ENCODE data around the gene UFC1.
A peak's percentile ranks its signal among the peaks of the same experiment; 100 is the strongest.
"Not testable (repeated sequence)": the region's sequence is repeated elsewhere in the genome, so short reads cannot be mapped to it uniquely, and the experiment has no call there.

UFC1 gene

DNA sequence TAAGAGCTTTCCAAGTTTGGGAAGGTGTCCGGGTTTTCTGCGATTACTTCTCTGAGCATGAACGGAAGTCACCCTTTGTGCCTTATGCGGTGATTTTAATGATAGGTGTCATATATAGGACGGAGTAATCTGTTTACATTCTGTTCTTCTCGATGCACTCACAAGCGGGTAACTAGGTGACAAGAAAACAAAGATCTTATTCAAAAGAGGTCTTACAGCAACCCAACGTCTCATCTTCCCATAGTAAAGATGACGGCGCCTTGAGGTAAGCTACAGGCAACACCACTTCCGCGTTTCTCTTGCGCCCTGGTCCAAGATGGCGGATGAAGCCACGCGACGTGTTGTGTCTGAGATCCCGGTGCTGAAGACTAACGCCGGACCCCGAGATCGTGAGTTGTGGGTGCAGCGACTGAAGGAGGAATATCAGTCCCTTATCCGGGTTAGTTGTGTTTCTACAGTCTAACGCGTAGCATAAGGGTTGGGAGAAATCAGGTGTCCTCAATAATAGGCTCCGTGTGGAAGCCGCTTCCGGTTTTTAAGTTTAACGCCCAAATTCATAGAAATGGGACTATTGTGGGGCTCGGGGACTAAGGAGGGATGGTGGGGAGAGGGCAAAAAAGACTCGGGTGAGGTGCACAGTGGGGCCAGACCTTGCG lies at the start of gene UFC1:
TSS of gene UFC1 (plus strand) at position 297 of the 656 bp plus-strand sequence. CDS start at position 317, 20 bp downstream.
- DNase-seq, result peak; percentile 91

DNA sequence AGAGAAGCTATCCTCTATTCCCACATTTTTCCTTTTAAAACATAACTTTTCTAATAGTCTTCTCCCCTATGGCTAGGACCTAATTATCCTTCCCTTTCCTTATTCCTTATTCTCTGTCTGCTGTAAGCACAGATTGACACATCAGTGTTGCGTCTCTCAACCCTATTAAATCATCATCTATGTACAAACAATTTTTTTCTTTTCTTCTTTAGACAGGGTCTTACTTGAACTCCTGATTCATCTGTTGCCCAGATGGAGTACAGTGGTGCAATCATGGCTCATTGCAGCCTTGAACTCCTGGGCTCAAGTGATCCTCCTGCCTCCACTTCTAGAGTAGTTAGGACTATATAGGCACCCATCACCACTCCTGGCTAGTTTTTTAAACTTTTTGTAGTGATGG lies 47.3 kb upstream of the UFC1 start:
- no peak for DNase-seq

DNA sequence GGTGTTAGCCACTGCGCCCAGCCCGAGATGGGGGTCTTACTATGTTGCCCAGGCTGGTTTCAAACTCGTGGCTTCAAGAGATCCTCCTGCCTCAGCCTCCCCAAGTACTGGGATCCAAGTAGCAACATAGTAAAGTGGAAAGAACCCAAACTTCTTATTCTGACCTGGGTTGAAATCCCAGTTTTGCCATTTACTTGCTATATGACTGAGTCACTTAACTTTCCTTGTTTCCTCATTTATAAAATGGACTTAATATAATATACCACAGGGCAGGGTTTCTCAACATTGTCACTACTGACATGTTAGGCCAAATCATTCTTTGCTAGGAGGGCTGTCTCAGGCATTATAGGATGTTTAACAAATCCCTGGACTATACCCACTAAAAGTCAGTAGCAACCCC lies 42.7 kb upstream of the UFC1 start:
- no peak for DNase-seq

DNA sequence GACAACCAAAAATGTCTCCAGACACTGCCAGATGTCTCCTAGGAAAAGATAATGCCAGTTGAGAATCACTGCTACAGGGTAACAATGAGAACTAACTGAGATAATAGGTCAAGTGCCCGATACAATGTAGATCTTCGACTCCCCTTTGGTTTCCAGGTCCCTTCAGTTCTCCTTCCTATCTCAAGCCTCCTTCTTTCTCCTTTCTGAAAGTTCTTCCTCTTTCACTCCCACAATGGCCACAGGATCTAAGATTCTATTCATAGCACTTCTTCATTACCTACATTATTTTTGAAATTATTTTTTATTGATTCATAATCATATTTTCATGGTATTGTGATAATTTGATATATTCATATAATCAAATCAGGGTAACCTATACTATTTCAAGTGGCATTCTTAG lies 42.3 kb upstream of the UFC1 start:
- DNase-seq, result no peak

DNA sequence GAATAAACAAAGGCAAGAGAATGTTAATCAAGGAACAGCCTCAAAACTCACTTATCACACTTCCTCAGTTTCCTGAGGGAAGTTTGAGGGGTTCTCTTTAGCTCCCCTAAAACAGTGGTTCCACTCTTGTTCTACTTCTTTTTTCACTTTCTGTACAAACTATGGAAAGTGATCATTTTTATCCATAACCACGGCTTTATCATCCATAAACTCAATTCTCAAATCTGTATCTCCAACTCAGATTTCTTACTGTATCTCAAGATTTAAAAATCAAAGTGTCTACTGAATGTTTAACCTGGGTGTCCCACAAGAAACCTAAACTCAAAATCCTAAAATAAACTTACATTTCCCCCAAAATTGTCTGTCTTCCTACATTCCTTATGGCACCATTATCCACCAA lies 39.9 kb upstream of the UFC1 start:
- DNase-seq, result no peak

DNA sequence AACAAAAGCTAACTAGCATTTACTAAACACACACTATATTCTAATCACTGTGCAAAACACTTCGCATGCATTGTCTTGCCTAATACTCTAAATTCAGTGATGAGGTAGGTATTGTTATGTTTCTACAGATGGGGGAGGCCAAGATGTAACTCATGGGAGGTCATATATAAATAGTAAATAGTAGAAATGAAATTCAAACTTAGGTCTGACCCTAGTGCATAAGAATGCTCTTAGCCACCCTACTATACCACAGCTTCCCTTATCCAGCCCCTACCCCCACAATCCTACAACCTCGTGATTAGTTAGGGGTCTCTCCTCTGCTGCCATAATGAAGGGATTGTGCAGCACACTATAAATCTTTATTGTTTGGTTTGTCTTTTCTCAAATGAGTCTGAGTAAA lies 39.2 kb upstream of the UFC1 start:
- DNase-seq, result no peak

DNA sequence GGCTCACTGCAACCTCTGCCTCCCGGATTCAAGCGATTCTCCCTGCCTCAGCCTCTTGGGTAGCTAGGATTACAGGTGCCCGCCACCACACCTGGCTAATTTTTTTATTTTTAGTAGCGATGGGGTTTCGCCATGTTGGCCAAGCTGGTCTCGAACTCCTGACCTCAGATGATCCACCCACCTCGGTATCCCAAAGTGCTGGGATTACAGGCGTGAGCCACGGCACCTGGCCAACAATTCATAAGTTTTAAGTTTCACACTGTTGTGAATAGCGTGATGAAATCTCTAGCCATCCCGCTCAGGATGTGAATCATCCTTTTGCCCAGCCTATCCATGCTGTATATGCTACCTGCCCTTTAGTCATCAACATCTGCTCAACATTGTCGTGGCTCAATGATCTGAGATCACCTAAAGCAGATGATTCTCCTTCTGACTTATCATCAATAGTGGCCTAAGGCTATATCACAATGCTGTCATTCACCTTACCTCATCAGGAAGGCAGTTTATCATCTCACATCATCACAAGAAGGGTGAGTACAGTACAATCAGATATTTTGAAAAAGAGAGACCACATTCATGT lies 38.6 kb upstream of the UFC1 start:
- DNase-seq, result no peak

DNA sequence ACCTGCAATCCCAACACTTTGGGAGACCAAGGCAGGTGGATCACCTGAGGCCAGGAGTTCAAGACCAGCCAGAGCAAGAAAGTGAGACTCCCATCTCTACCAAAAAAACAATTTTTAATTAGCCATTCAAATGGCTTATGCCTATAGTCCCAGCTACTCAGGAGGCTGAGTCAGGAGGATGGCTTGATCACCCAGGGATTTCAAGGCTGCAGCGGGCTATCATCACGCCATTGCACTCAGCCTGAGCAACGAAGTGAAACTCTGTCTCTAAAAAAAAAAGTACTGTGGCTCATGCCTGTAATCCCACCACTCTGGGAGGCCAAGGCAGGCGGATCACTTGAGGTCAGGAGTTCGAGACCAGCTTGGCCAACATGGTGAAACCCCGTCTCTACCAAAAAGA lies 37.8 kb upstream of the UFC1 start:
- DNase-seq, result not testable (repeated sequence)

DNA sequence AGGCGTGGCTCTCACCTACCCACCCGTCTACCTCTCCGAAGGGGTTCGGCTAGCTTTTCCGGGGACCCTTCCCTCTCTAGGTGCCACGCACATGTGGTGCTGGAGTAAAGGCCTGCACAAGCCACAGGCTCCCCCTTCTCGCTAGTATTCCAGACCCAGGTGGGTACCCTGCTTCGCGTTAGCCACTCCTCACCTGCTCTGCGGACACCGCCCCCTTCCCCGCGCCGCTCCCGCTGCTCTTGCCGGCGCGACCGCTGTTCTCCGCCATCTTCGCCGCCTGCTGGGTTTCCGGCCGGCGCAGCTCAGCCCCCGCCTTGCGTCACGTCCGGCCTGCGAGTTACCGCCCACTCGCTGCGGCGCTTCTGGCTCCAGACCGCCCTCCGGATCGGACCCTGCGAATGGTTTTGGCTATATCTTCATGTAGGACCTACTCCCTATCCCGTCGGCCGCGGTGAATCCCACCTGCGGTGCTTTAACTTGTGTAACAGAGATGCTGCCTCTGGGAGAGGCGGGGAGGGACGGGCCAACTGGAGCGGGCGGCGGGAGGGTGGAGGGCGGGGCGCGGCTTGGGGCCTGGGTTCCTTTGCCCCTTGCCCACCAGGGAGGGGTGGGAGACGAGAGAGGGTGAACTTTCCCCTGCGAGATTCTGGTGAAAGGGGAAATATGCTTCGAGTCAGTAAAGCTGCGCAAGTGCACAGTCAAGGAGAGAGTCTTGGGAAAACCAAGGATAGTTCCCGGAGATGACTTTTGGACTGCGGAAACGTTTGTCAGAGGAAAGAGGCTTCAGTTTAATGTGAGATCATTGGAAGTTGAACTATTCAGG lies 35.8 kb upstream of the UFC1 start, which contains the start of the genes NIT1 and PFDN2:
TSS of gene NIT1 (plus strand) at position 347 of the 823 bp plus-strand sequence. CDS start at position 419, 72 bp downstream.
TSS of gene PFDN2 (minus strand) at position 279 of the 823 bp plus-strand sequence. CDS start at position 268, 11 bp downstream.
- DNase-seq, result peak; percentile 79

DNA sequence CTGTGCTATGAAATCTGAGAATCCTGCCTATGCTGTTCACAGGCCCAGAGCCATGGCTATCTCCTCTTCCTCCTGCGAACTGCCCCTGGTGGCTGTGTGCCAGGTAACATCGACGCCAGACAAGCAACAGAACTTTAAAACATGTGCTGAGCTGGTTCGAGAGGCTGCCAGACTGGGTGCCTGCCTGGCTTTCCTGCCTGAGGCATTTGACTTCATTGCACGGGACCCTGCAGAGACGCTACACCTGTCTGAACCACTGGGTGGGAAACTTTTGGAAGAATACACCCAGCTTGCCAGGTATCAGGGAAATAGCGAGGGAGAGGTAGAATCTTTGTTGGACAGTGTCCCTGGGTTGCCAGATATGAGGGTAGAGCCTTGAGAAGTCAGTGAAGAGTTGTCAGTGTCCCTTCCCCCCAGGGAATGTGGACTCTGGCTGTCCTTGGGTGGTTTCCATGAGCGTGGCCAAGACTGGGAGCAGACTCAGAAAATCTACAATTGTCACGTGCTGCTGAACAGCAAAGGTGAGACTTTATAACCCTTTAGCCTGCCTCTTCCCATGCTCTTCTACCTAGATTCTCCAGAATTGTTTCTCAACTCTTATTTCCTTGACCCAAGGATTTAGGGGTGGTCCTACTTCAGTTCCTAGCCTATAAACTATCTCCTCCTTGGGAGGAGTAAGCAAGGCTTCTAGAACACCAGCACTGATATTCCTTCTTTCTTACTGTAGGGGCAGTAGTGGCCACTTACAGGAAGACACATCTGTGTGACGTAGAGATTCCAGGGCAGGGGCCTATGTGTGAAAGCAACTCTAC lies 34.5 kb upstream of the UFC1 start:
- DNase-seq, result no peak

DNA sequence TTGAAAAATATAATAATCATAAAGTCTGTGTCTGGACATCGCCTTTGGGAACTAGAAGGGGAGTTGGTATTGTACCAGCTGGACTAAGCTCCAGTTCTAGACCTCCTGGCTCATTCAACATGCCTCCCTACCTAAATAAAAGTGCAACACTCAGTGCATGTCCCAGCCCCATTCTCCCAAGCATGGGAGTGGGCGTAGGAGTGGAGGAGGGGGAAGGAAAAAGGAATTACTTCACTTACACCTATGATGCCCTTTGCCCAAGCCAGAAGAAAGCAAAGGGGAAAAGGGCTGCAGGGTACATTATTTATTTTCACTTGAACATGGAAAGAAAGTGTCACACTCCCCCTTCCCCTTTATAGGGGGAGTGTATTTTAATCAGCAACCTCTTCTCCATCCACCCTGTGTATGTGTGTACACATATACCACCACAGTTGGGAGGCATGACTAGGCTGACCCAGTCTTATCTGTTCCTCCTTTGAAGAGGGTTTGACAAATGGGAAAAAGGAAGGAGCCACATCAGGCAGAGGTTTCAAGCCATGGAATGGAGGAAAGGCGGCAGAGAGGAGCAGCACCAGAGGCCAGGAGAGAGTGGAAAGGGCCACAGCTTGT lies 32.6 kb upstream of the UFC1 start:
- no peak for DNase-seq

DNA sequence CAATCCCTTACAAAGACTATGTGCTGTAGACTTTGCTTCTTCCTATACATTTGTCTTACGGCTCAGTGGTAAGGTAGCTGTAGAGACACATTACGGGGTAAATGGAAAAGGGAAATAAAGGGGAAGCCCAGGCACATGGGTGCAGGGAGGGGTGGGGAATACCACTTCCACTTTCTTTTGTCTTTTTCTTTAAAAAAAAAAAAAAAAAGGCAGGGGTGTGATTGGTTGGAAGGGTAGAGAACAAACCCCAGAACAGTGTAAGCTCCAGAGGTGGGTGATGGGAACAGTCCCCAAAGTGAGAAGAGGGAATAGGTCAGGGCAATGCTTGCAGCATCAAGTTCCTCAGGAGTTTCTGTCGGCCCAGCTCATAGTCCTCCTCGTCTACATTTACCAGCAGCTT lies 31.9 kb upstream of the UFC1 start:
- DNase-seq, result no peak

DNA sequence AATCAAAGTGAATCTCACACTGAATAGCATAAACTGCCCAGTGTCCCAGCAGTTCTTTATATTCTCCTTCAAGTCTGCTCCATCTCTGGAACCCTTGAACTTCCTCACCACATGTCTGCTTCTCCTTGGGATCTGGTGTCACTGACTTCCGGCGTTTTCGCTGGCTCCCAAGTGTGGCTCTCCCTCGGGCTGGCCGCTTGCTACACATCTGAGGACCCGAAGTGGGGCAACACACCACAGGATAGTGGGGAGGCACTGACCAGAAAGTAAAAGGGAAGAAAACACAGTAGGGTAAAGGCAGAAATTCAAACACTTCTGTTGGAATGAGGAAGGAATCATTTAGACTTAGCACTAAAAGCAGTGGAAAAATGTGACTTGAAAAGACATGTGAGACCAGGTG lies 30.8 kb upstream of the UFC1 start:
- no peak for DNase-seq

DNA sequence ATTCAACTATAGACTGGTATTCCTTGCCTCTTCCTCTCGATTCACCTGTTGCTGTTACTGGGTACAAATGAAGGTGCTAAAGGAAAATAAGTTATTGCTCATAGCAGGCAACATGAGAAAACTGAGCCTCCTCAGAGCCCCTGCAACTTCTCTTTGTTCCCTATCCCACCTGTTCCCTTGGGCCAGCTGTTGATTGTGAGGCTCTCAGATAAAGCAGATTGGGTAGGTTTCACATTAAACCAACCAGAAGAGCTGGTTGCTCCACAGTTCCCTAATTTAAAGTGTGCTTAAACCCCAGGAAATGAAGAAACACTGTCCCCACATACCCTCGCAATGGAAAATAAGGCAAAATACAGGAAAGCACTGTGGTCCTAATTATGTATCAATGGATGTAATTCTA lies 26.1 kb upstream of the UFC1 start:
- DNase-seq, result no peak

DNA sequence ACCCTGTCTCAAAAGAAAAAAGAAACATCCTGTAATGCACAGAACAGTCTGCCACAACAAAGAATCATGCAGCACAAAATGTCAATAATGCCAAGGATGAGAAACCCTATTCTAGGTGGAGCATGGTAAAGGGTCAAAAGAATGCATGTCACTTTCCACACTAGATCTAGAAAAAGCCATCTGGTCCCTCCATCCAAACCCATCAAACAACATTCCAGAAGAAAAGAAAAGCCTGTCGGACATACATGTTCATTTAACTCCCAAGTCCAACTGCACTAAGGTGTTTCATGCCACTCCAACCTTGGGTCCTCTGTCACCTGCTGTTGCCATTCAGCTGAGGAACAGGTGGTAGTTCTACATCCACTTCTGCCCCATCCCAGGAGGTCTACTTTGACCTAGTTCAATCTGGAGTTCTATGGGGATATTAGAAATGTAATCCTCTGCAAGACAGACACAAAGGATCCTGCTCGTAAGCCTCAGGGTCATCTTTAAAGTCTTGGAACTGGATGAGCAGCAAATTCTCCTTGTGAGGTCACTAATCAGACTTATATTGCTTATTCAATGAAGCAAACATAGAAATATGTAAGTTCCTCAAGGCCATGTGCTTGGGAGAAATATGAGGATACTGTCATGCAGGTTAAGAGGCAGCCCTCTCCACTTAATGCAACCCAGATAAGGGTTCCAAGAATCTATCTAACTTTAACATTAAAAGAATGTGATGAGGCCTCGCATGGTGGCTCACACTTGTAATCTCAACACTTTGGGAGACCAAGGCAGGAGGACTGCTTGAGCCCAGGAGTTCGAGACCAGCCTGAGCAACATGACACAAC lies 25.0 kb upstream of the UFC1 start:
- DNase-seq, result no peak

DNA sequence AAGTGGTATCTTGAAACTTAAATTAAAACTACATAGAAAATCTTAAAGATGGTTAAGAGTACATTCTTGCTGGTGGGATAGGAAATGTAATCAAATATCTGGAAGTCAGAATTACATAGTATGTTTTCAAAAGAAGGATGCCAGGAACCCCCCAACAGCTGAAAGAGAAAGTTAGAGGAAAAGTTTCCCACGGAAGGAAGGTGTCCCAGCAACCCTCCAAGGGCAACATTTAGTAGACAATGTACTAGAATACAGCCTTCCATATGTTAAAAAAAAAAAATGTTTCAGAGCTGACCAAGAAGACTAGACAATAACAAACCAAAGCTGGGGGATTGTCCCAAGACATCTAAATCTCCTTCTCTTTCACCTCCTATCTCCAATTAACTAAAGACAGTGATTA lies 23.5 kb upstream of the UFC1 start:
- DNase-seq, result no peak

DNA sequence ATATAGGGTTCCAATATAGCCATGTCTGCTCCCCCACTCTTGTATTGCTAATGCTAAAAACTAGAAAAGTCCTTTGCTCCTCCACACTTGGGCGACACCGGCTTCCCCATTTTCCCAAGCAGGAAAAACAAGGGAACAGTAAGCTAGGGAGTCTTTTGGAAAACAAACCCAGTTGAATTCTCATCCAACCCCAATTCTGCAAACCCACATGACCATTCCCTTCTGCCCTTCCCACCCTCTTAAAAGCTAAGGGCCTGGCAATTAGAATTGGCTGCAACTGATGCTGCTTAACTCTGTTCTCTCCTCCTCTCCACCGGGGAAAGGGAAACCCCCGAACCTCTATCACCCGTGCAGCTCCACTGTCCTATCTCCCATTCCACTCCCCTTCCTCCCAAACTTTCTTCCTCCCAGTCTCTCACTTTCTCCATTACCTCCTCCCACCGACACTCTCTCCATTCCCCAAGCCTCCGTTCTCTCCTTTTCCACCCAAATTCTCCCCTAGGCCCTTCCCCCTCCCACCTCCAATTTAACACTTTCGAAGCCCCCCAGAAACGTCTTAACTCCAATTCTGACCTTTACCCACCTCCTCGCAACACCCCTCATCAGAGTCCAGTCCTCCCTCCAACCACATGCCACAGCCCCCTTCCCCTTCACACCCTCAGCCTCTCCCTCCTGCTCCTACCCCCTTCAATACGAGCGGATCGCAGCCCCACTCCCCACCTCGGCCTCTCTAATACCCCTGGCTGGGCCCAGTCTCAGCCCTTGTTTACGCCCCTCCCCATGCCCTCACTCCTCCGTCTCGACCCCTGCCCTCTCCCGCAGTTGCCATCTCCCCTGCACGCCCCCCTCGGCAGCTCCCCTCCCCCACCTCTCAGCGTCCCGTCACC lies 22.0 kb upstream of the UFC1 start:
- no peak for DNase-seq

DNA sequence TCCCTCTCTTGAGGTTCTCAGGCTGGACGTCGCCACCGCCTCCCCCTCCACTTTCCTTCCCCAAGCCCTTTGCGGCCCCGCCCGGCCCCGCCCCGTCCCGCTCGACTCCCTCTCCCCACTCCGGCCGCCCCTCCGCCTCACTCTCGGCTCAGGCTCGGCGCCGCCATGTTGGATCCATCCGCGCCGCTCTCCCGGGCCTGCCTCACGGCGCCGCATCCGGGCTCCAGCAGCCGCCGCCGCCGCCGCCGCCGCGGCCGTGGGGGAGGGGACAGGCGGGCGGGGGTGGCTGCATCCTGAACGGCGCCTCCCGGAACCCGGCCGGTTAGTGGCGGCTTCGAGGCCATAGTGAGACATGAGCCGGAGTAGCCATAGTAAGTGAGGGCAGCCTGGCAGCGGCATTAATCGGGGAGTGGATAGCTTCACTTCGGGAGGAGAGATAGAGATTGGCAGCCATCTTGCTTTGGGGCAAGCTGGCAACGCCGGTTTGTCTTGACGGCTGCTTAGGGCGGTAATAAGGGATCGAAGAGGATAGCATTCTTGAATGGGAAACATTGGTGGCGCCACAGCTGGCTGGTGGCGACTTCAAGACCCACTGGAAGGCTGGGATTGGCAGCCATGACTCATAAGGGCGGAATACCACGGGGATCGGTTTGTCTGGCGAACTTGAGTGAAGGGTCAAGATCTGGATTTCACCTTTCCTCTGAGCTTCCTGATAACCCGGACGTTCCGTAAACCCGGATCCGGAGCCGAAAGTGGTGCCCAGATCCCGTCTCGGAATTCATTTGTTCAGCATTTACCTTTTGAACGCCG lies 21.2 kb upstream of the UFC1 start, which contains the start of gene DEDD:
TSS of gene DEDD (minus strand) at position 258 of the 810 bp plus-strand sequence. CDS start 8,205 bp downstream, outside the sequence.
- peak; percentile 97 for DNase-seq

DNA sequence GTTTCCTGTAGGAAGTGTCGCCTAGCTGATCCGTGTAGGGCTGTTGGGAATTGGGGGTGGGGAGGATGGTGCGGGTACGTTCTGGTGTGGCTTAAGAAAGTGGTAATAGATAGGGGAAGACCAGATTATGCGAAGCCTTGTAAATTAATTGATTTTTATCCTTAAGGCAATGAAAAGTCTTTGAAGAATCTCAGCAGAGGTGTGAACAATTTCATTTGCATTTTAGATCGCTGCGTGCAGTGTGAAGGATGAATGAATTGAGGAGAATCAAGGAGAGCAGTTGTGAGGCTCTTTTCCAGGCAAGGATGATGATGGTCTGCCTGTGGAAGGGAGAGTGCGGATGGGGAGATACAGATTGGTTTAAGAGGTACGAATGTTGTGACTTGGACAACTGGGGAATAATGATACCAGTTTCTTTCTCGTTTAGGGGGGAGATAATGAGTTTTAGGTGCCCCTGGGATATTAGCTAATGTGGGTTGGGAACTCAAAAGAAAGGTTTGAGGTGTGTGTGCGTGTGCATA lies 20.5 kb upstream of the UFC1 start:
- peak; percentile 53 for DNase-seq
